Neutrophil (primary cell): Measurements from ENCODE around the gene BDNF.

ENCODE experiments used
- H3K27ac ChIP-seq: fragments of 200-600 bp; sonication (generic); 2 replicates; pipeline ENCODE4 v1.5.1; 2016; ENCODE audit warnings: mild to moderate bottlenecking, moderate library complexity
- H3K27me3 ChIP-seq: fragments of 200-600 bp; sonication (generic); 2 replicates; pipeline ENCODE4 v1.6.0; 2016; ENCODE audit warnings: mild to moderate bottlenecking
- H3K36me3 ChIP-seq: fragments of 200-600 bp; sonication (generic); 2 replicates; pipeline ENCODE4 v1.5.1; 2017
- H3K4me1 ChIP-seq, 2 experiments: fragments of 200-600 bp in 1 of 2; sonication (generic) in 1 of 2; 1 replicate in 1 of 2; 2 replicates in 1 of 2; pipeline versions ENCODE4 v1.5.1 to v1.6.1; 2013 to 2016; ENCODE audit warnings: low read depth in 1 of 2, low read length in 1 of 2, mild to moderate bottlenecking in 1 of 2, moderate library complexity in 1 of 2; ENCODE audit not compliant: control insufficient read depth in 1 of 2, insufficient read depth in 1 of 2
- H3K4me3 ChIP-seq, 2 experiments: fragments of 200-600 bp in 1 of 2; sonication (generic) in 1 of 2; 1 replicate in 1 of 2; 2 replicates in 1 of 2; pipeline ENCODE4 v1.5.1; 2013 to 2016; ENCODE audit warnings: low read depth in 1 of 2, low read length in 1 of 2, mild to moderate bottlenecking in 1 of 2, moderate library complexity in 1 of 2
- H3K9me3 ChIP-seq: fragments of 200-600 bp; sonication (generic); 2 replicates; pipeline ENCODE4 v1.5.1; 2016
- CTCF ChIP-seq: fragments of 200-600 bp; sonication (generic); IDR thresholded peaks from 2 replicates; pipeline ENCODE4 v1.5.1; 2016; ENCODE audit warnings: antibody characterized with exemption

Gene BDNF

DNA sequence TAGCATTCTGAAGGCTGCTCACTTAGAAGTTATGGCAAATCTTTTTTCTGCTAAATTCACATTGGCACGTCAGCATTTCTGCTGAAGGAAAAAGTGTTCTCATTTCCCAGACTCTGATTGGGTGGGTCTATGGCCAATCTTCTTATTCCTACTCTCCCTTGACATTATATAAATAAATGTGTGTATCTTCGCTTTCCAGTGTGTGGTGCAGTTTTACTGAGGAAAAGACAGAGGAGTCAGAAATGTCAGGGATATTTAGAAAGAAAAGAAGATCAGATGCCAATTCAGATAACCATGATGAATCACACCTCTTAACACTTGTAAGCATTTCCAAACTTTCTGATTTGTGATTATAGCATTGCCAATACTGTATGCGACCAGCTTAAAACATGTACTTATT is 3.2 kb upstream of the BDNF start:
- Histone ChIP-seq H3K27me3 (peaks cover 81% of the 10 kb centered on the region), H3K9me3 (no peaks in the 10 kb centered on the region), H3K27ac (no peak overlapping the region), H3K4me1 (peaks cover 0 to 10% of the 10 kb centered on the region in 2 experiments), H3K4me3 (no peak overlapping the region), H3K36me3 (no peaks in the 10 kb centered on the region)
- TF ChIP-seq CTCF: no peak

DNA sequence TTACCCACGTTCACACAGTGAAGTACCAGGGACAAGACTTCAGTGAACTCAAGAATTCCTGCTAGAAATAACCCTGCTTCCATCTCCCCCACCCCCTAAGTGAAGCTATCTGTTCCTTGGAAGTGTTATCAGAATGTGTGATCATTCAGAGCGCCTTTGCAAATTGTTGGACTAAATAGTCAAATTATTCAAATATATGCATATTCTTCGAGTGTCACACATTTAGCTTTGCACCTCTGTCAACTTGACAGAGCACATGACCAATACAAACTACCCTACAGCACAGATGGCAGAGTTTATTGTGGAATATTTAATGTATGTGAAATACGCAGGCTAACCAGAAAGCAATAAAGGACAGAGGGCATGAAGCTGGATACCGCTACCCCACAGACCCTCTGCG is 2.6 kb upstream of the BDNF start:
- no peak for TF ChIP-seq CTCF
- peaks cover 0 to 10% of the 10 kb centered on the region in 2 experiments for H3K4me1 ChIP-seq
- H3K27ac ChIP-seq: no peak overlapping the region
- peaks cover 87% of the 10 kb centered on the region for H3K27me3 ChIP-seq
- no peaks in the 10 kb centered on the region for H3K36me3 ChIP-seq
- H3K4me3 ChIP-seq: no peak overlapping the region
- no peaks in the 10 kb centered on the region for H3K9me3 ChIP-seq

DNA sequence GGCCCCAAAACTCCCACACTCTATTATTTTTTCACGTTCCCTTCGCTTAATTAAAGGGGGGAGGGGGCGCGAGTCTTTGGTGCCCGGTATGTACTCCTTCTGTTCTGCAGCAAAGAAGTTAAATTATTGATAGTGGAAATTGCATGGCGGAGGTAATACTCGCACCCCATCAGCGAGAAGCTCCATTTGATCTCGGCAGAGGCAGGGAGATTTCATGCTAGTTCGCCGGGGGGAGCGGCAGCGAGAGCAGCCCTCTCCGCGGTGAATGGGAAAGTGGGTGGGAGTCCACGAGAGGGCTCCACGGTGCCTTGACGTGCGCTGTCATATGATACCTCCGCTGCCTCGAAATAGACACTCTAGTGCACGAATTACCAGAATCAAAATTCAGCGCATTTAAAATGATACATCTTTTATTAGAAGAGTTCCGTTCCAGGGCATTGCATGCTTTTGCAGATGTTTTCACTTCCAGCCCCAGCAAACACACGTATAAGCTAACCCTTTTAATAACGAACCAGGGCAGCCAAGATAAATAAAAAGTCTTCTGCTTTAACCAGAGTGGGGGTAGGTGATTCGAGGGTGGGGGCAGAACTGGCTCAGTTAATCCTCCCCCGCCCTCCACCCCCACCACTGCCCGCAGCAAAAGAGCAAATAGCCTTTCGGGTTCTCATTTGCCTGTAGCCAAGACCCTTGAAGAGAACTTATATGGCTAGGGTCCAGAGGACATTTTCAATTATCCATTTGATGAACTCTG is 1.3 kb upstream of the BDNF start:
- no peaks in the 10 kb centered on the region for H3K36me3 ChIP-seq
- H3K4me3 ChIP-seq: no peak overlapping the region
- H3K27ac ChIP-seq: no peak overlapping the region
- H3K4me1 ChIP-seq: peaks cover 0 to 10% of the 10 kb centered on the region in 2 experiments
- H3K27me3 ChIP-seq: peaks cover 98% of the 10 kb centered on the region
- no peaks in the 10 kb centered on the region for H3K9me3 ChIP-seq
- no peak for TF ChIP-seq CTCF

- Histone ChIP-seq H3K27me3 (peaks cover 100% of the 10 kb centered on the region), H3K36me3 (no peaks in the 10 kb centered on the region), H3K9me3 (no peaks in the 10 kb centered on the region), H3K27ac (no peak overlapping the region), H3K4me1 (peaks cover 0 to 10% of the 10 kb centered on the region in 2 experiments), H3K4me3 (no peak overlapping the region)
- TF ChIP-seq CTCF: no peak
Observed at GRCh38 chr11:27699926-27700350, 317 bp downstream of the BDNF start.

GRCh38 chr11:27699242-27699925 is 871 bp downstream of the BDNF start:
- Histone ChIP-seq H3K27ac (no peak overlapping the region), H3K4me1 (peaks cover 0 to 10% of the 10 kb centered on the region in 2 experiments), H3K4me3 (no peak overlapping the region), H3K27me3 (peaks cover 98% of the 10 kb centered on the region), H3K36me3 (no peaks in the 10 kb centered on the region), H3K9me3 (no peaks in the 10 kb centered on the region)
- TF ChIP-seq CTCF: no peak
